GM12878 (cell line): ENCODE results near the gene ZBTB21. TPM values are rescaled to one million over a fixed set of nuclear protein-coding genes. Genes with fewer than 3 reads are reported as not detected.

Experiments used
- IKZF2 ChIP-seq, 2 experiments: fragments of 450-650 bp; IDR thresholded peaks; 2 replicates each; pipeline ENCODE4 v1.6.1; 2017; ENCODE audit warnings: mild to moderate bottlenecking in 2 of 2, moderate library complexity in 2 of 2
- NR2C1 ChIP-seq: fragments of 450-650 bp; IDR thresholded peaks from 2 replicates; pipeline ENCODE4 v1.6.1; 2017; ENCODE audit warnings: antibody characterized with exemption, mild to moderate bottlenecking, moderate library complexity
- SPI1 ChIP-seq: IDR thresholded peaks from 2 replicates; pipeline ENCODE4 v1.6.1; 2011; ENCODE audit warnings: low read depth, mild to moderate bottlenecking, low read length, moderate library complexity, borderline replicate concordance; ENCODE audit not compliant: insufficient read depth
- ZZZ3 ChIP-seq: IDR thresholded peaks from 2 replicates; pipeline ENCODE4 v1.6.1; 2011; ENCODE audit warnings: low read depth; ENCODE audit not compliant: control insufficient read depth, insufficient read length
- polyA plus RNA-seq, 11 experiments: library from polyadenylated mRNA; depleted of rRNA in 4 of 11; unstranded in 6 of 11; stranded (reverse) in 5 of 11; fragments of >200 nt; fragmentation: Nextera tagmentation in 4 of 11; fragmentation: Illumina TruSeq in 1 of 11; extraction: Ambion mirVana in 4 of 11; extraction: Trizol in 1 of 11; gene quantifications; 1 replicate in 1 of 11; 2 replicates in 10 of 11; pipeline versions ENCODE4 v1.2.1 to v1.2.3, GENCODE V29; 2011 to 2016; ENCODE audit warnings: inconsistent platforms in 2 of 11, missing spikeins in 2 of 11, low read depth in 1 of 11
- total RNA-seq, 4 experiments: library from RNA; depleted of rRNA in 3 of 4; stranded (reverse); fragments of >200 nt in 3 of 4; fragmentation: Illumina TruSeq in 1 of 4; extraction: Trizol in 1 of 4; gene quantifications; 2 replicates each; pipeline versions ENCODE4 v1.2.1 to v1.2.3, GENCODE V29; 2013 to 2021
- TF ChIP-seq, protein P1 (sequence below): fragments of 450-650 bp; IDR thresholded peaks from 2 replicates; pipeline ENCODE4 v1.6.1; 2017; ENCODE audit warnings: mild to moderate bottlenecking, moderate library complexity
- TF ChIP-seq, protein P2 (sequence below): IDR thresholded peaks from 2 replicates; pipeline ENCODE4 v1.6.1; 2011; ENCODE audit warnings: borderline replicate concordance, low read depth, mild to moderate bottlenecking, moderate library complexity, mixed read lengths, low read length; ENCODE audit not compliant: insufficient read depth; ENCODE audit errors: extremely low read length

The ZBTB21 gene
- total and polyA plus RNA-seq, 10 of the 15 experiments (the other 5 are each of a cell fraction or from before 2014, with no cell fraction given): 1.8 to 21.6 (median 10.6) TPM

GRCh38 chr21:41973861-41974751 lies 36.1 kb downstream of the ZBTB21 start (continued):
- TF ChIP-seq SPI1 (peak; percentile 66), NR2C1 (peak; percentile 42; the same call in 1 of the 2 replicates), ZZZ3 (no peak), IKZF2 (IDR thresholded peaks at IDR 0.05) (peak; percentile 23 to 32; a peak in 2 of 4 replicates)
- TF ChIP-seq, protein P1, sequence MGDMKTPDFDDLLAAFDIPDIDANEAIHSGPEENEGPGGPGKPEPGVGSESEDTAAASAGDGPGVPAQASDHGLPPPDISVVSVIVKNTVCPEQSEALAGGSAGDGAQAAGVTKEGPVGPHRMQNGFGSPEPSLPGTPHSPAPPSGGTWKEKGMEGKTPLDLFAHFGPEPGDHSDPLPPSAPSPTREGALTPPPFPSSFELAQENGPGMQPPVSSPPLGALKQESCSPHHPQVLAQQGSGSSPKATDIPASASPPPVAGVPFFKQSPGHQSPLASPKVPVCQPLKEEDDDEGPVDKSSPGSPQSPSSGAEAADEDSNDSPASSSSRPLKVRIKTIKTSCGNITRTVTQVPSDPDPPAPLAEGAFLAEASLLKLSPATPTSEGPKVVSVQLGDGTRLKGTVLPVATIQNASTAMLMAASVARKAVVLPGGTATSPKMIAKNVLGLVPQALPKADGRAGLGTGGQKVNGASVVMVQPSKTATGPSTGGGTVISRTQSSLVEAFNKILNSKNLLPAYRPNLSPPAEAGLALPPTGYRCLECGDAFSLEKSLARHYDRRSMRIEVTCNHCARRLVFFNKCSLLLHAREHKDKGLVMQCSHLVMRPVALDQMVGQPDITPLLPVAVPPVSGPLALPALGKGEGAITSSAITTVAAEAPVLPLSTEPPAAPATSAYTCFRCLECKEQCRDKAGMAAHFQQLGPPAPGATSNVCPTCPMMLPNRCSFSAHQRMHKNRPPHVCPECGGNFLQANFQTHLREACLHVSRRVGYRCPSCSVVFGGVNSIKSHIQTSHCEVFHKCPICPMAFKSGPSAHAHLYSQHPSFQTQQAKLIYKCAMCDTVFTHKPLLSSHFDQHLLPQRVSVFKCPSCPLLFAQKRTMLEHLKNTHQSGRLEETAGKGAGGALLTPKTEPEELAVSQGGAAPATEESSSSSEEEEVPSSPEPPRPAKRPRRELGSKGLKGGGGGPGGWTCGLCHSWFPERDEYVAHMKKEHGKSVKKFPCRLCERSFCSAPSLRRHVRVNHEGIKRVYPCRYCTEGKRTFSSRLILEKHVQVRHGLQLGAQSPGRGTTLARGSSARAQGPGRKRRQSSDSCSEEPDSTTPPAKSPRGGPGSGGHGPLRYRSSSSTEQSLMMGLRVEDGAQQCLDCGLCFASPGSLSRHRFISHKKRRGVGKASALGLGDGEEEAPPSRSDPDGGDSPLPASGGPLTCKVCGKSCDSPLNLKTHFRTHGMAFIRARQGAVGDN: peak; percentile 78; the same call in 1 of the 2 replicates
- TF ChIP-seq, protein P2, sequence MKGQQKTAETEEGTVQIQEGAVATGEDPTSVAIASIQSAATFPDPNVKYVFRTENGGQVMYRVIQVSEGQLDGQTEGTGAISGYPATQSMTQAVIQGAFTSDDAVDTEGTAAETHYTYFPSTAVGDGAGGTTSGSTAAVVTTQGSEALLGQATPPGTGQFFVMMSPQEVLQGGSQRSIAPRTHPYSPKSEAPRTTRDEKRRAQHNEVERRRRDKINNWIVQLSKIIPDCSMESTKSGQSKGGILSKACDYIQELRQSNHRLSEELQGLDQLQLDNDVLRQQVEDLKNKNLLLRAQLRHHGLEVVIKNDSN: peak; percentile 9
